GM13976 (cell line): Measurements from ENCODE around the gene UBTF.

Experiments used
- DNase-seq: peaks from one replicate; pipeline ENCODE4 v3.0.0; 2012; ENCODE audit warnings: low spot score
- CTCF ChIP-seq: IDR thresholded peaks from 2 replicates; pipeline ENCODE4 v1.5.1; 2012; ENCODE audit warnings: borderline replicate concordance, mild to moderate bottlenecking; ENCODE audit not compliant: insufficient read depth; ENCODE audit errors: extremely low read depth, missing control alignments, control extremely low read depth
- in situ Hi-C: fragments of 300-500 bp; cut with MboI; formaldehyde crosslinking; loops from one replicate; pipeline ENCODE4 v1.12.0; 2022; ENCODE audit warnings: low sequenced_read_pairs, mixed read lengths, inconsistent platforms; ENCODE audit not compliant: unreplicated experiment

The UBTF gene

GRCh38 chr17:44219616-44220212 is at the start of gene UBTF:
UBTF (minus strand) TSS chr17:44219675; CDS start chr17:44218229, 1,446 bp downstream.
- DNase-seq, result peak; percentile 72
- peak; percentile 19 for TF ChIP-seq CTCF
- in situ Hi-C loops, result loop anchor here (25.0 kb wide), 1 partner anchor 293 kb away; the partner anchor contains the start of gene GPATCH8

GRCh38 chr17:44268709-44269534 is 49.4 kb upstream of the UBTF start:
- TF ChIP-seq CTCF, result no peak
- in situ Hi-C loops, result no loop called here

GRCh38 chr17:44267818-44268490 is 48.5 kb upstream of the UBTF start, which contains the start of gene SLC4A1:
SLC4A1 (minus strand) TSS chr17:44268135; CDS start chr17:44262866, 5,269 bp downstream.
- no peak for DNase-seq
- no peak for TF ChIP-seq CTCF
- in situ Hi-C loops, result no loop called here

More at GRCh38 chr17:44268709-44269534, 49.4 kb upstream of the UBTF start:
- no peak for DNase-seq

- no peak for DNase-seq
- TF ChIP-seq CTCF, result no peak
- in situ Hi-C loops, result no loop called here
Measured at GRCh38 chr17:44267165-44267455, 47.6 kb upstream of the UBTF start.

GRCh38 chr17:44266402-44267164 is 47.1 kb upstream of the UBTF start:
- TF ChIP-seq CTCF, result no peak
- no peak for DNase-seq
- in situ Hi-C loops, result no loop called here

- in situ Hi-C loops, result no loop called here
- TF ChIP-seq CTCF, result no peak
- no peak for DNase-seq
Measured at GRCh38 chr17:44263345-44263902, 43.9 kb upstream of the UBTF start.
